ENCODE results near the gene SUOX. TPM values are rescaled to one million over a fixed set of nuclear protein-coding genes. Genes with fewer than 3 reads are reported as not detected.

Gene SUOX
- total RNA-seq, 4 donors from 2014 or later, result 12.9 to 44.5 (median 30.4) TPM

- TF ChIP-seq CTCF (IDR thresholded peaks at IDR 0.05; ENCODE audit: low read depth), result no peak
Observed at GRCh38 chr12:56042843-56043242, 45.8 kb downstream of the SUOX start.

GRCh38 chr12:56046027-56046780, 49.1 kb downstream of the SUOX start:
- TF ChIP-seq CTCF (IDR thresholded peaks at IDR 0.05; ENCODE audit: low read depth), result no peak

GRCh38 chr12:56053407-56053893, 56.4 kb downstream of the SUOX start:
- no peak for TF ChIP-seq CTCF (IDR thresholded peaks at IDR 0.05; ENCODE audit: low read depth)

Other genes with a start within 250 kb of the SUOX start
- 10 to 100 TPM; 56.6 to 69.3 (median 64.0) TPM for gene SARNP, start 179.6 kb upstream of the SUOX start, total RNA-seq
- gene ORMDL2, start 179.2 kb upstream of the SUOX start, total RNA-seq, result 10 to 100 TPM; 11.7 to 29.5 (median 17.6) TPM
- 10 to 100 TPM; 26.2 to 29.3 (median 26.6) TPM for gene DNAJC14, start 167.7 kb upstream of the SUOX start, total RNA-seq
- gene MMP19, start 154.3 kb upstream of the SUOX start, total RNA-seq, result 100 to 1,000 TPM in 1 of 4 donors, 10 to 100 TPM in 3; 22.2 to 182 (median 45.7) TPM
- 10 to 100 TPM; 25.9 to 37.4 (median 31.7) TPM for gene PYM1, start 69.4 kb upstream of the SUOX start, total RNA-seq
- gene DGKA, start 66.1 kb upstream of the SUOX start, total RNA-seq, result 10 to 100 TPM; 16.1 to 59.5 (median 23.3) TPM
- 1 to 10 TPM in 2 of 4 donors, not detected in 2; 1.1 to 2.0 TPM for gene PMEL, start 31.2 kb upstream of the SUOX start, total RNA-seq
- 10 to 100 TPM in 1 of 4 donors, 1 to 10 TPM in 3; 7.9 to 14.9 (median 9.0) TPM for gene CDK2, start 30.4 kb upstream of the SUOX start, total RNA-seq
- gene RAB5B, start 23.2 kb upstream of the SUOX start, total RNA-seq, result 10 to 100 TPM; 55.4 to 70.9 (median 63.1) TPM
- gene IKZF4, start 23.8 kb downstream of the SUOX start, total RNA-seq, result 10 to 100 TPM in 2 of 4 donors, 1 to 10 TPM in 2; 2.9 to 16.6 (median 7.8) TPM
- 100 to 1,000 TPM; 346 to 891 (median 730) TPM for gene RPS26, start 44.6 kb downstream of the SUOX start, total RNA-seq
- gene ERBB3, start 82.9 kb downstream of the SUOX start, total RNA-seq, result 1 to 10 TPM in 1 of 4 donors, under 1 TPM in 3; 0.34 to 2.6 (median 0.66) TPM
- 10 to 100 TPM; 60.9 to 99.1 (median 87.1) TPM for gene PA2G4, start 107.3 kb downstream of the SUOX start, total RNA-seq
- 1,000 to 10,000 TPM; 2,735 to 3,575 (median 3,131) TPM for gene RPL41, start 119.4 kb downstream of the SUOX start, total RNA-seq
- gene ZC3H10, start 121.0 kb downstream of the SUOX start, total RNA-seq, result 1 to 10 TPM; 3.2 to 5.1 (median 3.5) TPM
- 100 to 1,000 TPM; 147 to 522 (median 280) TPM for gene ESYT1, start 131.0 kb downstream of the SUOX start, total RNA-seq
- 10 to 100 TPM; 12.2 to 36.0 (median 24.7) TPM for gene MYL6B, start 155.3 kb downstream of the SUOX start, total RNA-seq
- 1,000 to 10,000 TPM; 1,882 to 4,580 (median 2,293) TPM for gene MYL6, start 161.1 kb downstream of the SUOX start, total RNA-seq
- gene SMARCC2, start 192.2 kb downstream of the SUOX start, total RNA-seq, result 100 to 1,000 TPM in 3 of 4 donors, 10 to 100 TPM in 1; 73.6 to 125 (median 118) TPM
- 100 to 1,000 TPM in 1 of 4 donors, 10 to 100 TPM in 3; 64.3 to 101 (median 84.9) TPM for gene RNF41, start 224.6 kb downstream of the SUOX start, total RNA-seq
- gene NABP2, start 227.1 kb downstream of the SUOX start, total RNA-seq, result 10 to 100 TPM; 12.6 to 25.3 (median 19.1) TPM
- not detected for gene SLC39A5, start 232.8 kb downstream of the SUOX start, total RNA-seq